Choroid plexus epithelial cell (primary cell): ENCODE results near the gene OR6S1.

Source experiments
- DNase-seq: peaks from one replicate; pipeline ENCODE4 v3.0.0-alpha.2; 2010; ENCODE audit warnings: low read depth
- H3K4me3 ChIP-seq: 2 replicates; pipeline ENCODE4 v1.5.1; 2011; ENCODE audit warnings: low read depth, mild to moderate bottlenecking, control low read depth, low read length, moderate library complexity
- CTCF ChIP-seq: conservative IDR thresholded peaks from 2 replicates; pipeline ENCODE4 v1.5.1; 2011; ENCODE audit warnings: low read depth, mild to moderate bottlenecking, control low read depth, inconsistent platforms, low read length, moderate library complexity

Gene OR6S1

GRCh38 chr14:20683891-20684661 is 42.6 kb upstream of the OR6S1 start, which contains the start of gene RNASE4:
Gene RNASE4, plus strand, starts transcription at chr14:20684560. Its CDS starts 14,812 bp downstream, at chr14:20699372.
- TF ChIP-seq CTCF = no peak
- peak within 1 kb of the TSS; percentile 88 for H3K4me3 ChIP-seq
- peak; percentile 92 for DNase-seq

- peak overlapping the region; percentile 88 for H3K4me3 ChIP-seq
- peak; percentile 95 for DNase-seq
- no peak for TF ChIP-seq CTCF
These were observed 41.8 kb upstream of the OR6S1 start for GRCh38 chr14:20683125-20683890.

- DNase-seq = peak; percentile 96
- H3K4me3 ChIP-seq = peak overlapping the region; percentile 88
- no peak for TF ChIP-seq CTCF
These were observed 41.1 kb upstream of the OR6S1 start for GRCh38 chr14:20682435-20683124.

GRCh38 chr14:20682127-20682434 is 40.6 kb upstream of the OR6S1 start:
- DNase-seq = no peak
- TF ChIP-seq CTCF = no peak
- H3K4me3 ChIP-seq = peak overlapping the region; percentile 88

GRCh38 chr14:20681348-20682126 is 40.0 kb upstream of the OR6S1 start:
- no peak for TF ChIP-seq CTCF
- DNase-seq = peak; percentile 92
- peak overlapping the region; percentile 88 for H3K4me3 ChIP-seq

- DNase-seq = peak; percentile 91
- peak overlapping the region; percentile 88 for H3K4me3 ChIP-seq
- no peak for TF ChIP-seq CTCF
These were observed 39.4 kb upstream of the OR6S1 start for GRCh38 chr14:20680843-20681347.
